Measurements from ENCODE around the gene STAT2.

The STAT2 gene

DNA sequence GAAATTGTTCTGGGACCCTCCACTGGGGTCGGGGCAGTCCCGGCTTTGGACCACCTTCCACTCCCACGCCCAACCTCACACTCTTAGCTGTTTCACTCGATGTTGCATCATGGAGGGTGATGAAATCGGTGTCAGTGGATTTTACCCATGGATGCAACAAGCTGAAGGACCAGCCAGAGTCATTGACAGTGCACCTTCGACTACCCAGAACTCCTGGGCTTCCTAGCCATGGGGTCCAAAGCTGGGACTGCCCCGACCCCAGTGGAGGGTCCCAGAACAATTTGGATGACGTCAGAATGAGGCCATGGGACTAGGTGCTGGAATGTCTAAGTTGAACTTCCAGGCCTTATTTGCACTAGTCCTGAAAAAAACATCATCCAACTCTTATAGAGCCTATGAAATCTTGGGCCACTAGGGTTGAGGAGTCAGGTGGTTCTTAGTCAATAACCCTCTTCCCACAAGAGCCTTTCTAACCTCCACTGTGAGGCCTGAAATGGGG, 22.1 kb downstream of the STAT2 start:
- TF ChIP-seq GATA2 (IDR thresholded peaks at IDR 0.05; ENCODE audit: low read depth, low read length) = no peak
- no peak for TF ChIP-seq GATA3 (IDR thresholded peaks at IDR 0.05; ENCODE audit: low read depth, low read length)

- TF ChIP-seq GATA2 (IDR thresholded peaks at IDR 0.05; ENCODE audit: low read depth, low read length) = no peak
- TF ChIP-seq GATA3 (IDR thresholded peaks at IDR 0.05; ENCODE audit: low read depth, low read length) = no peak
These were observed 23.3 kb downstream of the STAT2 start for GRCh38 chr12:56336361-56337167.

GRCh38 chr12:56334490-56334793, 25.5 kb downstream of the STAT2 start:
- TF ChIP-seq GATA2 (IDR thresholded peaks at IDR 0.05; ENCODE audit: low read depth, low read length) = no peak
- no peak for TF ChIP-seq GATA3 (IDR thresholded peaks at IDR 0.05; ENCODE audit: low read depth, low read length)

GRCh38 chr12:56333679-56334489, 26.0 kb downstream of the STAT2 start, which contains the start of gene PAN2:
Gene PAN2, minus strand, starts transcription at chr12:56334000. Its CDS starts 906 bp downstream, at chr12:56333094.
- TF ChIP-seq GATA2 (IDR thresholded peaks at IDR 0.05; ENCODE audit: low read depth, low read length) = peak; percentile 14; the same call in 1 of the 2 replicates
- TF ChIP-seq GATA3 (IDR thresholded peaks at IDR 0.05; ENCODE audit: low read depth, low read length) = no peak

DNA sequence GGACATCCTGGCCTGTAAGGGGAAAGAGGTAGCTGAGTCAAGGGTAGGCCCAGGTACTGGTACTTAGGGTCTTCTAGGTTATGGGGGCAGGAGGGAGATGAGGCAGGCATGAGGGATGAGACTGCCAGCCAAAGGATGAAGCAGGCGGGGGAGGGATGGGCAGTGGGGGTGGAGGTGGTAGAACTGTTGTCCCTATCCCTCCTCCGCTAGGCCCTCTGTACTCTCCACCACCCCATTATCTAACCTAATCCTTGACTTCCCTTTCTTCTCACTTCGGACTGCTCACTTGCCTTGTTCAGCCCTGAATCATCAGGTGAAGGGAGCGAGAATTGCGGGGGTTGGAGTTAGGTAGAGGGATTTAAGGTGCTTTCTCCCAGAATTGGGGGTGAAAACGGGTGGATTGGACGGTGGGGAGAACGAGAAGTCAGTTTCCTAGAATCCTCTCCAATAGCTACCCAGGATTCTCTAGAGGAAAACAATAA, 26.7 kb downstream of the STAT2 start:
- TF ChIP-seq GATA2 (IDR thresholded peaks at IDR 0.05; ENCODE audit: low read depth, low read length) (no peak), GATA3 (IDR thresholded peaks at IDR 0.05; ENCODE audit: low read depth, low read length) (no peak)

GRCh38 chr12:56332512-56333196, 27.3 kb downstream of the STAT2 start:
- TF ChIP-seq GATA3 (IDR thresholded peaks at IDR 0.05; ENCODE audit: low read depth, low read length) = no peak
- no peak for TF ChIP-seq GATA2 (IDR thresholded peaks at IDR 0.05; ENCODE audit: low read depth, low read length)

GRCh38 chr12:56330936-56331490, 28.9 kb downstream of the STAT2 start:
- no peak for TF ChIP-seq GATA2 (IDR thresholded peaks at IDR 0.05; ENCODE audit: low read depth, low read length)

- TF ChIP-seq GATA2 (IDR thresholded peaks at IDR 0.05; ENCODE audit: low read depth, low read length) (no peak), GATA3 (IDR thresholded peaks at IDR 0.05; ENCODE audit: low read depth, low read length) (no peak)
These were observed 33.4 kb downstream of the STAT2 start for GRCh38 chr12:56326533-56326932.

GRCh38 chr12:56326126-56326525, 33.8 kb downstream of the STAT2 start:
- TF ChIP-seq GATA2 (IDR thresholded peaks at IDR 0.05; ENCODE audit: low read depth, low read length) (no peak), GATA3 (IDR thresholded peaks at IDR 0.05; ENCODE audit: low read depth, low read length) (no peak)

- TF ChIP-seq GATA2 (IDR thresholded peaks at IDR 0.05; ENCODE audit: low read depth, low read length) (no peak), GATA3 (IDR thresholded peaks at IDR 0.05; ENCODE audit: low read depth, low read length) (no peak)
These were observed 35.7 kb downstream of the STAT2 start for GRCh38 chr12:56324206-56324605.

DNA sequence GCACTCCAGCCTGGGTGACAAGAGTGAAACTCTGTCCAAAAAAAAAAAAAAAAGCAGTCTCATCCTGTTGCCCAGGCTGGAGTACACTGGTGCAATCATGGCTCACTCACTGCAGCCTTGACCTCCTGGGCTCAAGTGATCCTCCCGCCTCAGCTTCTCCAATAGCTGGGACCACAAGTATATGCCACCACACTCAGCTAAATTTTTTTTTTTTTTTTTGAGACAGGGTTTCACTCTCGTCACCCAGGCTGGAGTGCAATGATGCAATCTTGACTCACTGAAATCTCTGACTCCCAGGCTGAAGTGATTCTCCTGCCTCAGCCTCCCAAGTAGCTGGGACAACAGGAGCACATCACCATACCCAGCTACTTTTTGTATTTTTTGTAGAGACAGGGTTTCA, 38.9 kb downstream of the STAT2 start:
- TF ChIP-seq GATA3 (IDR thresholded peaks at IDR 0.05; ENCODE audit: low read depth, low read length) (no peak), GATA2 (IDR thresholded peaks at IDR 0.05; ENCODE audit: low read depth, low read length) (no peak)

DNA sequence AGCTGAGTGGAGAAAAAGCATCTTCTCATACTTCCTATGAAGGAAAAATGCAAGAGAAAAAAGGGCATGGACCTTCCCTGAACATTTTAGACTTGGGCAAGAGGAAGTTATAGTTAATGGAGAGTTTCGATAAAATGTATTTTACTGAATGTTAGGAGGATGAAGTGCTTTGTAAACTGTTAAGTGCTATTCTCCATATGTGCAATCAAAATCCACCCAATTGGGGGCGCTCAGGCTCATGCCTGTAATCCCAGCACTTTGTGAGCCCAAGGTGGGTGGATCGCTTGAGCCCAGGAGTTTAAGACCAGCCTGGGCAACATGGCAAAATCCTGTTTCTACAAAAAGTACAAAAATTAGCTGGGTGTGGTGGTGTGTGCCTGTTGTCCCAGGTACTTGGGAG, 42.2 kb downstream of the STAT2 start:
- TF ChIP-seq GATA2 (IDR thresholded peaks at IDR 0.05; ENCODE audit: low read depth, low read length) (no peak), GATA3 (IDR thresholded peaks at IDR 0.05; ENCODE audit: low read depth, low read length) (no peak)

GRCh38 chr12:56315622-56316473, 44.1 kb downstream of the STAT2 start, which contains the start of gene CNPY2:
Gene CNPY2, minus strand, starts transcription at chr12:56315988. Its CDS starts 771 bp downstream, at chr12:56315217.
- no peak for TF ChIP-seq GATA2 (IDR thresholded peaks at IDR 0.05; ENCODE audit: low read depth, low read length)
- no peak for TF ChIP-seq GATA3 (IDR thresholded peaks at IDR 0.05; ENCODE audit: low read depth, low read length)
